GM12891 (cell line): ENCODE measurements around the gene RPS6KA2.

Experiments
- DNase-seq: peaks from one replicate; pipeline ENCODE4 v3.0.0; 2011; ENCODE audit warnings: low spot score; ENCODE audit not compliant: insufficient read length
- FAIRE-seq: peaks from 2 replicates; lab custom pipeline; 2011; peaks lifted over from hg19 to GRCh38; lab: Jason Lieb, UNC
- PAX5 ChIP-seq: IDR thresholded peaks from 2 replicates; pipeline ENCODE4 v1.6.1; 2011; ENCODE audit warnings: low read length, moderate library complexity, mild to moderate bottlenecking; ENCODE audit not compliant: insufficient read depth, severe bottlenecking
- POLR2A ChIP-seq: IDR thresholded peaks from 2 replicates; pipeline ENCODE4 v1.6.1; 2011; ENCODE audit warnings: low read depth, low read length, control low read depth
- POLR2AphosphoS5 ChIP-seq: IDR thresholded peaks from 2 replicates; pipeline ENCODE4 v1.6.1; 2011; ENCODE audit warnings: low read depth, low read length, control low read depth
- POU2F2 ChIP-seq: IDR thresholded peaks from 2 replicates; pipeline ENCODE4 v1.6.1; 2011; ENCODE audit warnings: low read depth, mild to moderate bottlenecking, control low read depth, low read length, moderate library complexity
- SPI1 ChIP-seq: IDR thresholded peaks from 2 replicates; pipeline ENCODE4 v1.6.1; 2011; ENCODE audit warnings: low read depth, low read length, control low read depth
- TAF1 ChIP-seq: IDR thresholded peaks from 2 replicates; pipeline ENCODE4 v1.6.1; 2011; ENCODE audit warnings: low read depth, low read length, control low read depth

The RPS6KA2 gene

GRCh38 chr6:166422201-166422940 is 204.7 kb downstream of the RPS6KA2 start:
- FAIRE-seq, result no peak
- TF ChIP-seq TAF1, result no peak
- no peak for TF ChIP-seq PAX5
- no peak for TF ChIP-seq POLR2A
- TF ChIP-seq SPI1, result no peak
- TF ChIP-seq POLR2AphosphoS5, result no peak
- TF ChIP-seq POU2F2, result no peak
- no peak for DNase-seq

- no peak for FAIRE-seq
- no peak for DNase-seq
- TF ChIP-seq POU2F2, result no peak
Measured at GRCh38 chr6:166420351-166420750, 206.7 kb downstream of the RPS6KA2 start.

- no peak for TF ChIP-seq POLR2A
- no peak for TF ChIP-seq POLR2AphosphoS5
- no peak for TF ChIP-seq POU2F2
- TF ChIP-seq SPI1, result no peak
- TF ChIP-seq TAF1, result no peak
- TF ChIP-seq PAX5, result no peak
- DNase-seq, result no peak
- no peak for FAIRE-seq
Measured at GRCh38 chr6:166419717-166420116, 207.3 kb downstream of the RPS6KA2 start.

- peak; percentile 59 for DNase-seq
- TF ChIP-seq PAX5, result peak; percentile 32
- TF ChIP-seq POLR2AphosphoS5, result no peak
- FAIRE-seq, result peak; percentile 92
Measured at GRCh38 chr6:166419286-166419685, 207.8 kb downstream of the RPS6KA2 start.

GRCh38 chr6:166418691-166419143 is 208.3 kb downstream of the RPS6KA2 start:
- DNase-seq (no peak), FAIRE-seq (peak; percentile 77)
- TF ChIP-seq SPI1, result no peak
- TF ChIP-seq POU2F2, result no peak
- TF ChIP-seq PAX5, result no peak
- TF ChIP-seq POLR2A, result no peak
- TF ChIP-seq POLR2AphosphoS5, result no peak
- no peak for TF ChIP-seq TAF1

GRCh38 chr6:166417285-166417691 is 209.8 kb downstream of the RPS6KA2 start:
- FAIRE-seq (no peak), DNase-seq (no peak)
- TF ChIP-seq TAF1 (no peak), PAX5 (no peak), POU2F2 (no peak), POLR2A (no peak), POLR2AphosphoS5 (no peak), SPI1 (no peak)

- TF ChIP-seq POLR2A, result no peak
- no peak for TF ChIP-seq PAX5
- no peak for TF ChIP-seq TAF1
- TF ChIP-seq SPI1, result no peak
- TF ChIP-seq POLR2AphosphoS5, result no peak
- TF ChIP-seq POU2F2, result no peak
- peak; percentile 92 for FAIRE-seq
- no peak for DNase-seq
Measured at GRCh38 chr6:166415833-166416347, 211.2 kb downstream of the RPS6KA2 start.

- DNase-seq (no peak), FAIRE-seq (no peak)
- no peak for TF ChIP-seq PAX5
Measured at GRCh38 chr6:166415306-166415705, 211.7 kb downstream of the RPS6KA2 start.

GRCh38 chr6:166413491-166413951 is 213.5 kb downstream of the RPS6KA2 start:
- no peak for DNase-seq

GRCh38 chr6:166412911-166413384 is 214.1 kb downstream of the RPS6KA2 start:
- TF ChIP-seq POLR2AphosphoS5, result no peak
- no peak for TF ChIP-seq SPI1
- no peak for TF ChIP-seq PAX5
- TF ChIP-seq TAF1, result no peak
- TF ChIP-seq POU2F2, result no peak
- no peak for TF ChIP-seq POLR2A
- DNase-seq (no peak), FAIRE-seq (no peak)

More at GRCh38 chr6:166413491-166413951, 213.5 kb downstream of the RPS6KA2 start:
- FAIRE-seq, result no peak
- no peak for TF ChIP-seq TAF1
- TF ChIP-seq SPI1, result no peak
- TF ChIP-seq POLR2AphosphoS5, result no peak
- no peak for TF ChIP-seq POU2F2
- no peak for TF ChIP-seq PAX5
- no peak for TF ChIP-seq POLR2A
